ENCODE results near the gene PILRA. TPM values are rescaled to one million over a fixed set of nuclear protein-coding genes. Genes with fewer than 3 reads are reported as not detected.

PILRA gene
- total and polyA plus RNA-seq, 2 of the 8 experiments (the other 6 are each of a cell fraction or from before 2014, with no cell fraction given), result 7.6 to 10.6 TPM

GRCh38 chr7:100397315-100398081, 24.2 kb downstream of the PILRA start (continued):
- no peak for TF ChIP-seq CHD7 (IDR thresholded peaks at IDR 0.05; ENCODE audit: insufficient replicate concordance, low read length)
- TF ChIP-seq MAX (IDR thresholded peaks at IDR 0.05), result no peak
